Stimulated activated CD4-positive, alpha-beta T cell treated with anti-CD3 and anti-CD28 coated beads, Interleukin-2, amount 100 ng/mL, for 24 hours (primary cell): Measurements from ENCODE around the gene WDR45.
"Not testable (repeated sequence)": the region's sequence is repeated elsewhere in the genome, so short reads cannot be mapped to it uniquely, and the experiment has no call there.

Experiments used
- DNase-seq, 2 donors: peaks; one replicate each; pipeline ENCODE4 v3.0.0-alpha.2; 2020

WDR45 gene

GRCh38 chrX:49079489-49080428, at the start of gene WDR45:
TSS of gene WDR45 (minus strand) at chrX:49079887. CDS start at chrX:49078095, 1,792 bp downstream.
- DNase-seq, result peak; percentile 66 to 70

DNA sequence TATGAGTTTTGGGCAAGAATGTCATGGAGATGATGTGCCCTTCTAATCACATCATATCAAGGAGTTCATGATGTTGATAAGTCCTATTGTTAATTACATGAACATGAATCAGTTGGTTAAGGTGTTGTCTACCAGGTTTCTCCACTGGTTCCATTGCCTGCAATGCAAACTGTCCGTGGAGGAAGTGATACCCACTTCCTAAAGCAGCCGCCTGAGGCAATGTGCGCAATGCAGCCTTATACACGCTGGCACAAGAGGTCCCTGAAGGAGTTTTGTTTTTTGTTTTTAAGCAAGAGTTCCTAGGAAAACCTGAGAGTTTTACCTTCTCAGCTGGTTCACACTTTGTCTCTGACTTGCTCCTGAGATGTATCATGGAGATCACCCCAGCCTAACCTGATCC, 49.7 kb upstream of the WDR45 start:
- DNase-seq, result no peak

- not testable (repeated sequence) for DNase-seq
Measured at GRCh38 chrX:49127742-49128258, 48.1 kb upstream of the WDR45 start.

DNA sequence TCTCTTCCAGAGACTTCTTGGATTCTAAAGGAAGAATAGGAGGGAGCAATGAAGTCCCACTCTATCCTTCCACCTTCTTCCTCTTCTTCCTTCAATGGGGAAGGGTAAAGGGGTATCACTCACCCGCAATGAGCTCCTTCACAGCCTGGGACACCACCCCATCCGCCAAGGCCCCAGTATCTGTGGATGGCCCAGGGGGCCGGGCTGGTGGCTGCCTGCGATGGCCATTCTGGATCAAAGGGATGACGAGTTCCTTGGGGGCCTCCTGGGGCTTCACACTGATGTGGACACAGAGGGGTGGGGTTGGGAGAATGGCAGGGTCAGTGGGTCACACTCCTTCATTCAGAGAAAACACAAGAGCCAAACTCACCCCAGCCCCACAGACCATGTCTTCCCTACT, 42.8 kb upstream of the WDR45 start:
- no peak for DNase-seq

GRCh38 chrX:49120091-49120490, 40.4 kb upstream of the WDR45 start:
- no peak for DNase-seq

GRCh38 chrX:49117581-49117980, 37.9 kb upstream of the WDR45 start:
- DNase-seq, result no peak

- DNase-seq, result no peak
Measured at GRCh38 chrX:49116716-49117115, 37.0 kb upstream of the WDR45 start.

- DNase-seq, result no peak
Measured at GRCh38 chrX:49116076-49116475, 36.4 kb upstream of the WDR45 start.

DNA sequence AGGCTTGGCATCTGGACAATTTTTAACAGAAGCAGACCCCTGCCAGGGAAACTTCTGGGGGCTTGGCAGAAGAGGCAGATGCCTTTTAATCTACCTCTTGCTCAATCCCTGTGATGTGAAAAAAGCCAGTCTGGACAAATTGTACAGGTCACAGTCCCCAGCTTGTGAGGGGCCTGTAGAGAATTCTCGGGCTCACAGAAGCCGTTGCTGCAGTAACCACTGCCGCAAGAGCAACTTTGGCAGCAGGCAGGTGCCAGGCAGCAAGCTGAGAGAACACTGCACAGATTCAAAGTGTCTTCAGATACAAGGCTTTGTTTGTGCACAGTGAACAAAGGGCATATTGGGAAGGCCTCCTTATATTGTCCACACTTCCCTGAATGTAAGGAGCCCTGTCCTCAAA, 32.1 kb upstream of the WDR45 start:
- no peak for DNase-seq

GRCh38 chrX:49110417-49110816, 30.7 kb upstream of the WDR45 start:
- no peak for DNase-seq

- no peak for DNase-seq
Measured at GRCh38 chrX:49108641-49109040, 29.0 kb upstream of the WDR45 start.

DNA sequence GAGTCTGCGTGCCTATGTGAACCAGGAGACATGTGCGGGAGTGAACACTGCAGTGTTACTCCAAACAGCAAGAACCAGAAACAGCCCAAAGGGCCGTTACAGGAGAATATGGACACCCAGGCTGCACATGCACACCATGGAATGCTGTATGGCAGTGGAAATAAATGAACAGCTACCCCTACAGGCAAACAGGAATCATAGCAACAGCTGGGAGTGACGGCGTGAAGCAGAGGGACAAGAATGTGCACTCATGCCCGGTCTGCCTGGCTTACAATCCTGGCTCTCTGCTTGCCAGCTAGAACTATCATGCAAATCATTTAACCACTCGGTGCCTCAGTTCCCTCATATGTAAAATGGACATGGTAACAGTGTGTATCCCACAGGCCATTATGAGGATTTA, 27.2 kb upstream of the WDR45 start:
- DNase-seq, result no peak

- no peak for DNase-seq
Measured at GRCh38 chrX:49106296-49106695, 26.6 kb upstream of the WDR45 start.

DNA sequence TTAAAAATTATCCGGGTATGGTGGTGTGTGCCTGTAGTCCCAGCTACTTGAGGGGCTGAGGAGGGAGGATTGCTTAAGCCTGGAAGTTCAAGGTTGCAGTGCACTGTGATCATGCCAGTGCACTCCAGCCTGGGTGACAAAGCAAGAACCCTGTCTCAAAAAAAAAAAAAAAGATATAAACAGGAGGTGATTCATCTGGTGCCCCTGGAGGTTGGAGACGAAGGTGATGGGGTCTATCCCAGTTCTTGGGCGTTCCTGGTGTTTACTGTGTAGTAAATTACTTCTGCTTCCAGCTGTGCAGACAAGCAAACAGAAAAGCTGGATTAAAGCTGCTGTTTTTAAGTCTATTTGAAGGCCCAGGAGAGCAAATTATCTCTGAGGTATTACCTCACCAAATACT, 23.9 kb upstream of the WDR45 start:
- DNase-seq, result no peak

DNA sequence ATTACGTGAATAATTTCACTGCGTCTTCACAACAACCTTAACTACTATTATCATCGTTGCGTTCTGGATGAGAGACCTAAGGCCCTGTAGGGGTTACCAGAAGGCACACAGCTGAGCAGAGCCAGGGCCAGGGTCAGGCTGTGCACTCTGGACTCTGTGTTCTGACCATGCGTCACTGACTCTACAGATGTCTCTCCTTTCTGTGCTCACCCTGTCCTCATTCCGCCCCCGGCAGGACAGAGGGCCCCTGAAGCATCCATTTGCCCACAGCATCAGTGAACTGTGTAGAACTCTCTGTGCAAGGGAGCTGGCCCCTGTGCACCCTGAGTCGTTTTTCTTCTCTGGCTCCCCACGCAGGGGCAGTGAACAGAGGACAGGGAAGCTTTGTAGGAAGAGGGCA, 22.5 kb upstream of the WDR45 start:
- no peak for DNase-seq

DNA sequence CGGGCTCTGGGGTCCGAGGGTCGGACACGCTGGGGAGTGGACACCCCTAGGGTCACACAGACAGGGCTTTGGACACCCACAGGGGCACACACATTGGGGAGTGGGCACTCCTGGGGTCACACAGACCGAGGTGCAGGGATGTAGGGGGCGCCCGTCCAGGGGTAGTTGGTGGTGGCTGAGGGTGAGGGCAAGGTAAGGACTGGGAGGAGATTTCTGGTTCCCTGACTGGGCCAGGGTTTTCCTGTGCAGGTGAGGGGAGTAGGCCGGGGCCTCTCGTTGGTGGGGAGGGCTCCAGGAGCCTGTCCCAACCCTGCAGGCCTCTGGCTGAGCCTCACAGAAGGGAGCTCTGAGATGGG, 21.9 kb upstream of the WDR45 start:
- DNase-seq, result peak in 1 of 2 donors; percentile 9

- peak; percentile 86 for DNase-seq
Measured at GRCh38 chrX:49100704-49101628, 21.3 kb upstream of the WDR45 start.

DNA sequence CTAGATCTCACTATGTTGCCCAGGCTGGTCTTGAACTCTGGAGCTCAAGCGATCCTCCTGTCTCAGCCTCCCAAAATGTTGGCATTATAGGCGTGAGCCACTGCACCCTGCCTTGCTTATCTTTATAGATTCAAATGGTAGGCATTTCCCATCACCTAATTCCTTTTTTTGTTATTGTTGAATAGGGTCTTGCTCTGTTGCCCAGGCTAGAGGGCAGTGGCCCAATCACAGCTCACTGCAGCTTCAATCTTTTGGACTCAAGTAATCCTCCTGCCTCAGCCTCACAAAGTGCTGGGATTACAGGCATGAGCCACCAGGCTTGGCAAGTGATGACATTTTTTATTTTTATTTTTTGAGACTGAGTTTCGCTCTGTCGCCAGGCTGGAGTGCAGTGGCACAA, 16.7 kb upstream of the WDR45 start:
- no peak for DNase-seq

DNA sequence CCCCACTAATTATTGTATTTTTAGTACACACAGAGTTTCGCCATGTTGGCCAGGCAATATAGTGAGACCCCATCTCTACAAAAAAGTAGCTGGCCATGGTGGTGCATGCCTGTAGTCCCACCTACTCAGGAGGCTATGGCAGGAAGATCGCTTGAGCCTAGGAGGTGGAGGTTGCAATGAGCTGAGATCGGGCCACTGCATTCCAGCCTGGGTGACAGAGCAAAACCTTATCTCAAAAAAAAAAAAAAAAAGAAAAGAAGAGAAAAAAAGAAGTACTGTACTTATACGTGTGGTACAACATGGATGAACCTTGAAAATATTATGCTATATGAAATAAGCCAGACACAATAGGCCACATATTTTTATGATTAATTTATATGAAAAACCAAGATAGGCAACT, 9.9 kb upstream of the WDR45 start:
- DNase-seq, result no peak

DNA sequence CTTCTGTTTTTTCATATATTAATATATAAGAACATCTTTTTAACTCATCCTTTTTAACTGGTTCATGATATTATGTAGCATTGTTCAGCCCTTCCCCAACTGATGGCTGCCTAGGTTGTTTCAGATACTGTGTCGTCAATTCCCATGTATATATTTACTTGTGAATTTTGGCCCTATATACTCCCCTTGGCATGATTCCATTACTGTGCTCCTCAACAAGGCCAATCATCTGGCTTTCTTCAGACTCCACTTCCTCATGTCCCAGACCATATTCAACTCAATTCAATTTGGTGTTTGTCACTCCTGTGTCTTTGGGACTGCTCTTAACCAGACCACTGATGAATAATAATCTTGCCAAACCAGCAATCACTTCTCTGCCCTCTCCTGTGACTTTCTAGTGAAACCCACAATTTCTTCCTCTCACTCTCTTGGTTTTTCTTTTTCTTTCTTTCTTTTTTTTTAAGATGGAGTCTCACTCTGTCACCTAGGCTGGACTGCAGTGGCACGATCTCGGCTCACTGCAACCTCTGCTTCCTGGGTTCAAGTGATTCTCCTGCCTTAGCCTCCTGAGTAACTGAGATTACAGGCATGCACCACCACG, 2.7 kb upstream of the WDR45 start:
- no peak for DNase-seq

GRCh38 chrX:49077941-49078340, 1.7 kb downstream of the WDR45 start:
- no peak for DNase-seq

DNA sequence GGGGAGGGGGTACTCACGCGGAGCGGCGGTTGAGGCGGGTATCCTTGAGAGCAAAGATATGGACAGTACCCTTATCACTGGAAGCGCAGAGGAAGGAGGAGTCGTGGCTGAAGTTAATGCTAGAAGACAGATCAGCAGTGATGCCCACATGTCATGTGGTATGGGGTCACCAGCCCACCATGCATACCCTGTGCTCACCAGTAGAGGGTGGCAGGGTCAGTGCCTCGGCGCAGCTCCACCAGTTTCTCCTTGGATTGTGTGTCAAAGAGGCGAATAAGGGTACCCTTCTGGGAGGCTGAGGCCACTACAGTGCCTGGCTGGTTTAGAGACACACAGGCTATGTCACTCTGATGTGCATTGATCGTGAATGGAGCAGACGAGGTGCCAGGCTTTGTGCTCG, 4.3 kb downstream of the WDR45 start:
- DNase-seq, result no peak
